ENCODE data around the gene MYO15B. TPM values are rescaled to one million over a fixed set of nuclear protein-coding genes. Genes with fewer than 3 reads are reported as not detected.

MYO15B gene
- polyA plus RNA-seq, 10 donors: 56.0 to 140 (median 100) TPM

DNA sequence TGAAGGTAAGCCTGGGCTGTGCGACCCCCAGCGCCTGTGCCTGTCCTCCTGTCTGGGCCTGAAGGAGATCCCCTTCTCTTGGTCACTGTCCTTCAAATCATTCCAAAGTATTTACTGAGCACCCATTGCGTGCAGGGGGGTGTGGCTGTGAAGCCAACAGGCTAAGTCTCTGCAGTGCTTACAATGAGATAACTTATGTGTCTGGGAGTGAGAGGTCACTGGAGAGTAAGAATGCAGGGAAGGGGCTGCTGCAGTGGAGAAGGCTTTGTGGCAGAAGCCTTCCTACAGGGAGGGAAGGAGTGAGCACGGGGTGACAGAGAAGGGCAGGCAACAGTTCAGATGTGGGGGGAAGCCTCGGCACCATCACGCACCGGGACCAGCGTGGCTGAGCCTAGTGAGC, 34.5 kb downstream of the MYO15B start:
- no peak for DNase-seq

DNA sequence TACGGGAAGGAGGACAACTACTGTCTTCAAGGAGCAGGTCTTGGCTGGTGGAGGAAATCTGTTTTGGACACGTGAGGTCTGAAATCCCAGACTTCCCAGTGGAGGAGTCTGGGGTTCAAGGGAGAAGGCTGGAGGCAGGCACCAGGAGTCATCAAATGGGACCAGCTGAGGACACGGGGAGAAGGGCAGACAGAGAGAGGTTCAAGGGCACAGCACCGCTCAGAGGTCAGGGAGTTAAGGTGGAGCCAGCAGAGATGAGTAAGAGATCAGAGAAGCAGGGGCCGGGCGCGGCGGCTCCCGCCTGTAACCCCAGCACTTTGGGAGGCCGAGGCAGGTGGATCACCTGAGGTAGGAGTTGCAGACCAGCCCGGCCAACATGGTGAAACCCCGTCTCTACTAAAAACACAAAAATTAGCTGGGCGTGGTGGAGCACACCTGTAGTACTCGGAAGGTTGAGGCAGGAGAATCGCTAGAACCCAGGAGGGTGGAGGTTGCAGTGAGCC, 35.2 kb downstream of the MYO15B start:
- no peak for DNase-seq

DNA sequence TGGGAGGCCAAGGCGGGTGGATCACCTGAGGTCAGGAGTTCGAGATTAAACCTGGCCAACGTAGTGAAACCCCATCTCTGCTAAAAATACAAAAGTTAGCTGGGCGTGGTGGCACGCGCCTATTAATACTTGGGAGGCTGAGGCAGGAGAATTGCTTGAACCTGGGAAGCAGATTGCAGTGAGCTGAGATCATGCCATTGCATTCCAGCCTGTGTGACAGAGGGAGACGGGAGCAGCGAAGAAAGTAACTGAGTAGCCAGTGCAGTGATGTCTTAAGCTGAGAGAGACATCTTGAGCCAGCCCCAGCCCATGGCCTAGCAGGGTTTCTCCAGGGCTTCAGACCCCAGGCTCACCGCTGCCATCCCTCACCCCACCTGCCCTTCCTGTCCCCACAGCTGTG, 35.8 kb downstream of the MYO15B start:
- no peak for DNase-seq

DNA sequence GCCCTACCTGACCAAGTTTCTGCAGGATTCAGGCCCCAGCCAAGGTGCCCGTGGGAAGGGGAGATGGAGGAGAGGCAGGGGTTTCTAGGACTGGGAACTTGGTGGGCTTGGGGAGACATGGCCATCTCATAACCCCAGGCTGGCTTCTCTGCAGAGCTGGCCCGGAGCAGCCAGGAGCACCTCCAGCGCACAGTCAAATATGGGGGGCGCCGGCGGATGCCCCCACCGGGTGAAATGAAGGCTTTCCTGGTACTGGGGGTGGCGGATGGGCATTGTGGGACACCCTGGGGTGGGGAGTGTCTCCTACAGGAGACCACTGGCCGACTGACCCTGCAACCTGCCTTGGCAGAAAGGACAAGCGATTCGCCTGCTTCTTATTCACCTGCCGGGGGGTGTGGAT, 36.4 kb downstream of the MYO15B start:
- DNase-seq: no peak

DNA sequence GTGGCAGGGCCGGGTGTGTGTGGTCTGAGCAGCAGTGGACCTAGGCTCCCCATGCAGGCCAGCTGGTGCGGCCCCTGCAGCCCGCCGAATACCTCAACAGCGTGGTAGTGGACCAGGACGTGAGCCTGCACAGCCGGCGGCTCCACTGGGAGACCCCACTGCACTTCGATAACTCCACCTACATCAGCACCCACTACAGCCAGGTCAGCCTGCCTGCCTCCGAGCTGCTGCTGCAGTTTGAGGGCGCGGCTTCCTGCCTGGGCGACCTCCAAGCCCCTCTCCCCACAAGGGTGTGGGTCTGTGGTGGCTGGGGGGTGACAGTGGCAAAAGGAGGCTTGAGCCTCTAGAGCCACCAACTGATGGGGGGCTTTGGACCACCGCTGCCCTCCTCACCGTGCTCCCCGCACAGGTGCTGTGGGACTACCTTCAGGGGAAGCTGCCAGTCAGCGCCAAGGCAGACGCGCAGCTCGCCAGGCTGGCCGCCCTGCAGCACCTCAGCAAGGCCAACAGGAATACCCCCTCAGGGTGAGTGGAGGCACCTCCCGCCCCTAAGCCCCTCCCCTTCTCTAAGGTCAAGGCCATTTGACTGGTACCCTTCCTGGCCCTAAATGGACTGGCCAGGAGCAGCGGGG, 37.2 kb downstream of the MYO15B start:
- no peak for DNase-seq

DNA sequence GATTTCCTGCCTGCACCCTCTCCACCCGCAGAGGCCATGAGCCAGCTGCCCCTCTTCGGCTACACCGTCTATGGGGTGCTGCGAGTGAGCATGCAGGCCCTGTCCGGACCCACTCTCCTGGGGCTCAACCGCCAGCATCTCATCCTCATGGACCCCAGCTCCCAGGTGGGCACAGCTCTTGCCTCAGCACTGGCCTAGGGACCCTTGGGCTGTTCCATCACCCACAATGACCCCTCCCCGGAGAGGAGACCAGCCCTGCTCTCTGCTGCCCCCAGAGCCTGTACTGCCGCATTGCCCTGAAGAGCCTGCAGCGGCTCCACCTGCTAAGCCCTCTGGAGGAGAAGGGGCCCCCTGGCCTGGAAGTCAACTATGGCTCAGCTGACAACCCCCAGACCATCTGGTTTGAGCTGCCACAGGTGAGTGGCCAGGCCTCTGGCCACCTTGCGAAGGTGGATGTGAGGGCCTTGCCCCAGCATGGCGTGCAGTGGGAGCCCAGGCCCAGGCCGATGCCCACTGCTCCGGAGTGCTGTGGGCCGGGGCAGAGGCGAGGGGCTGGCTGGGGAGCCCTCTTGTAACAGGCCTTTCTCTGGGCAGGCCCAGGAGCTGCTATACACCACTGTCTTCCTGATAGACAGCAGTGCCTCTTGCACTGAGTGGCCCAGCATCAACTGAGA, 38.4 kb downstream of the MYO15B start:
- peak in 1 of 3 donors; percentile 52 for DNase-seq

DNA sequence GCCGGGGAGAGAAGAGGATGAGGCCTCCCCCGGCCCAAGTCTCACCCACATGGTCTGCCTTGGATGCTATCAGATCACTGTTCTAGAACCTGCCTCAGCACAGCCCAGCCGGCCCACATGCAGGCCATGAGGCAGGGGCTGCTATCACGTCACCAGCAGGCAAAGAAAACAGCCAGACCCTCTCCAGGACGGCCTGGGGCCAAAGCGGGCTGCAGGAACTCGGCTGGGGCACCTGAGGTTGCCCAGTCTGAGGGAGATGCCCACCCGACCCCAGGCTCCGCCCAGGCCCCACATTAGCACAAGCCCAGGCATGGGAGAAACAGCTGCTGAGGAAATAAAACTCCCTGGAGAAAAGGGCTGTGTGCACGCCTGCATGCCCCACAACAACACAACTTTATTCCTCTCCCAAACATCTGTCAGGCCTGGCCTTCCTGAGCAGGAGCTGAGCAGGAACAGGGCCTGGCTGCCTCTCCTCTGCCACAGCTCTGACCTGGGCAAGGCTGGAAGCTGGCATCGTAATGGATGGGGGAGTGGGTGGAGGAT, 39.0 kb downstream of the MYO15B start:
- no peak for DNase-seq

DNA sequence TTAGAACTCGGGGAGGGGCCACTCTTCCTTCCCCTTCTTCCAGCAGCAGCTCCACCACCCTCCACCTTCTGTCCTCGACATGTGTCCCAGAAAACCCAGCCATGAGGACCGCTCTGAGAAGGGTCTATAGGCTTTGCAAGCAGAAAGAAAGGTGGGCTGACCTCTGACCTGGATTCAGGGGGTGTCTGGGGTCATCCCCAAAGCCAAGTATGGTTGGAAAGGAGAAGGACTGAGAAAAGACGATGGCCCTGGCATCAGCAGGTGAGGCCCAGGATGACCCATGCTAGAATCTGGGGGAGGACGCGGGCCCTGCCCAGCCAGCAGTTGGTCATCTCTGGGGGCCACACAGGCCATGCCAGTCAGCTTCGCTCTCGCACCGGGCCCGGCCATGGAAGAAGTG, 39.5 kb downstream of the MYO15B start:
- no peak for DNase-seq

DNA sequence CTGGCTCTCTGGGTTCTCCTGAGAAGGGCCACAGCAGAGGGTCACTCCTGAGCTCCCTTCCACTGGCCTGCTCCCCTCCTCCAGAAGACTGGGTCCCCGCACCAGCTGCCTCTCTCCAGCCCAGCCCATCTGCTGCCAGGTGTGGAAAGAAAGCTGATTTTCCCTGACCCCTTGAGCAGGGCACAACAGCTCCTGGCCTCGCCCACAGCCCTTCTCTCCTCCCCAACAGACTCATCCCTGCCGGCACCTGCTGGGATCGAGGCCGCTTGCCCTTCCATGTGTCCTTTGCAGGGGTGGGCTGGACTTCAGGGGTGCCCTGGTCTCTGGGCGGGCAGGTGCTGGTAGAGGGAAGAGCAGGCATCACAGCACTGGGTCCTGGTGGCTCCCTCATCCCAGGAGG, 40.8 kb downstream of the MYO15B start:
- no peak for DNase-seq

DNA sequence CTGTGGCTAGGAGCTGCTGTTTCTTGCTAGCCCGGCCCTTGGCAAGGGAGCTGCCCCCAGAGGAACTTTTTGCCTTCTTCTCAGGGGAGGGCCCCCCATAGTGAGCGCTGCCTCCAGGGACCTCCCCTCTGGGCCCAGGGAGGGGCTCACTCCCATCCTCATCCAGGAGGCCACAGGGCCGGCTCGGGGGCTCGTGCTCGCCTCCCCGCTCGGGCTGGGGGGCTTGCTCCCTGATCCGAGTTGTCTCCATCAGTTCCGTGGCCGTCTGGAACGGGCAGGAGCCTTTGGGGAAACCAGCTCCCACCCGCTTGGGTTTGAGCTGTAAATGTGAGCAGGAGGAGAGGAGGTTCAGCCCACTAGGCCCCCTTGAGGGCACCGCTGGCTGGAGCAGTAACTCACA, 41.6 kb downstream of the MYO15B start:
- no peak for DNase-seq

DNA sequence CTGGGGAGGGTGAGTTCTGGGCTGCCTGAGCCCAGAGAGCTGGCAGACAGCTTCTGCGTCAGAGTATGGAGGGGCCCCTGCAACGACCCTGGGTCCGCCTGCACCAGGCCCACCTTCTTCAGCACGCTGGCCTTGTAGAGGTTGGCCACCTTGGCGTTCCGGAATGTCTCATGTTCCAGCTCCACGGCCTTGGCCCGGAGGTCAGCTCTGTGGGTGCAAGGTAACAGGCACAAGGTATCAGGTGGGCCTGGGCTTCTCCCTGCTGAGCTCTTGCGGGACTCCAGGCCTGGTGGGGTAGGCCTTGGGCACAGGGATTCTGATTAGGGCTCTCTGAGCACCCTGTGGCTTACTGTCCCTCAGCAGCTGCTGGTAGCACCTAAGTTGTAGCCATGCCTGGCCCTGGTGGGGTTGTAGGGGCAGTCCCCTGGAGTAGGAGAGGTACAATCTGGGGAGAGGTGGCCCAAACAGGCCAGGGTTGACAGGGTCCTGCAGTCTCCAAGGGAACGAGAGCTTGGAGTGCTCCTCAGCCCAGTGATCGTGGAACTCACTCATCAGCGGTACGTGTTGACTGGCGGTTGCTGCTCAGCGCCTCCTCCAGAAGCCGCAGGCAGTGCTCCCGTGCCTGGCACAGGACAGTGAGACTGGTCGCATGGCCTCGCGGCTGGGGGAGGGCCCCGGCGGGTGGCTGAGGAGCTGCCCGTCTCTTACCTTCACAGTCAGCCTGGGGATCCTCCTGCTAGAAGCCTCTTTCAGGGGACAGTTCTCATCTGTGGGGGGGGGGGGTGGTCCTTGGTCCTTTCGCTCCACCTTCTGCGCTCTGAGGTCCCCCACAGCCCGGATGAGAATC, 42.7 kb downstream of the MYO15B start:
- DNase-seq: no peak

DNA sequence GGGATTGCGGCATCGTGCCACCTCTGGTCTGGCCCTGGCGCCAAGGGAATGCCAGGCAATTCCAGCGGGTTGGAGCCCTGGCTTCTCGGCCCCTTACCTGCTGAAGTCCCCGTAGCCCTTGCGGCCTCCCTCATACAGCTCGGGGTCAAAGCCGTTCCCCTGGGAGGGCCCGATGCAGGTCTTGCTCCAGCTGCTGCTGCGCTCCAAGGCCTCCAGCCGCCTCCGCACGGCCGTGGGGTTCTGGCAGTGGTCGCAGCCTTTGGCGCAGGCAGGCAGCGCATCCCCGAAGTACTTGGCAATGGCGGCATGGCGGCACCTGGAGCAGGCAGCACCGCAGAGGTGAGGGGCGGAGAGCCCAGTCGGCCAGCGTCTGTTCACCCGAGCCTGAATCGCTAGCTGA, 43.8 kb downstream of the MYO15B start:
- DNase-seq: no peak

DNA sequence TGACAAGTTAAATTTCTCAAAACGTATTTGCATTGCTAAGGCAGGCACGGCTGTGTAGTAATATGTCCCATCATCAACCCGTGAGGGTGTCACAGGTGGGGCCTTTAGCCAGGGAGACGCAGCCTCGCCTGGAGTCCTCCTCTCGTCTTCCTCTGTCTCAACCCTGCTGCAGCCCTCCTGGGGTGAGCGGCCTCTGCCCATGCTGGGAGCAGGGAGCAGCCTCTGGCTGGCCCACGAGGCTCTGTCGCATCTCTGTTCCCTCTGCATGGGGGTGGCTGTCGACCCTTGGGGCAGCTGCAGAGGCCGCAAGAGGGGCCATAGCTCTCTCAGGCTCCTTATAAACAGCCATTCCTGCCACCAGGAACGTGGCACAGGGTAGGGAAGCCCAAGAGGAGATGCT, 44.8 kb downstream of the MYO15B start:
- DNase-seq: no peak

DNA sequence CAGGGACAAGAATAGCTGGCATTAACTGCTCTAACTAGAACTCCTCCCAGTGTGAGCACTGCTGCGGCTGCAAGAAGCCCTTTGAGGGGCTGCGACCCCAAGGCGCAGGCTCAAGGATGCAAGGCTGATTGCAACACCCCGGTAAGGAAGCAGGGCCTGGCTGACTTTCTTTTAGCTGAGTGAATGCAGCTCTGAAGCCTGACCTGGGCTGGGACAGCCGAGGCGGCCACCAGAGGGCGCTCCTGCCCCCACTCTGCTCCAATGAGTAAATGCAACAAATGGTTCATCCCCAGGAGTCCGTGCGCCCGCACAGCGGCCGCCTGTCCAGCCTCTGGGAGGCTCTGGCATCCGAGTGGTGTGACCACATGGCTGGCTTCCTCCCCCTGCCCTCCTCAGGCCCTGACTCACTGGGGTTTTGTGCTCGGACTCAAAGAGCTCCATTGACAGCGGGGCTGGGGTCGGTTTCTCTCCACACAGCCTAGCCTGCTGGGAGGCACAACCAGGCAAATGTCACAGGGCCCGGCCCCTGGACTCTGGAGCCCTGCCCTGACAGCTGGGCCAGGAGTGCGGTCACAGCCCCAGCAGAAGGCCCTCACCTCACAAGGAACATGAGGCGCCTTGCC, 45.4 kb downstream of the MYO15B start, which contains the start of gene SMIM5:
TSS of gene SMIM5 (plus strand) at position 572 of the 623 bp plus-strand sequence. CDS start 6,768 bp downstream, outside the sequence.
- DNase-seq: peak; percentile 73 to 93 (median 88)

DNA sequence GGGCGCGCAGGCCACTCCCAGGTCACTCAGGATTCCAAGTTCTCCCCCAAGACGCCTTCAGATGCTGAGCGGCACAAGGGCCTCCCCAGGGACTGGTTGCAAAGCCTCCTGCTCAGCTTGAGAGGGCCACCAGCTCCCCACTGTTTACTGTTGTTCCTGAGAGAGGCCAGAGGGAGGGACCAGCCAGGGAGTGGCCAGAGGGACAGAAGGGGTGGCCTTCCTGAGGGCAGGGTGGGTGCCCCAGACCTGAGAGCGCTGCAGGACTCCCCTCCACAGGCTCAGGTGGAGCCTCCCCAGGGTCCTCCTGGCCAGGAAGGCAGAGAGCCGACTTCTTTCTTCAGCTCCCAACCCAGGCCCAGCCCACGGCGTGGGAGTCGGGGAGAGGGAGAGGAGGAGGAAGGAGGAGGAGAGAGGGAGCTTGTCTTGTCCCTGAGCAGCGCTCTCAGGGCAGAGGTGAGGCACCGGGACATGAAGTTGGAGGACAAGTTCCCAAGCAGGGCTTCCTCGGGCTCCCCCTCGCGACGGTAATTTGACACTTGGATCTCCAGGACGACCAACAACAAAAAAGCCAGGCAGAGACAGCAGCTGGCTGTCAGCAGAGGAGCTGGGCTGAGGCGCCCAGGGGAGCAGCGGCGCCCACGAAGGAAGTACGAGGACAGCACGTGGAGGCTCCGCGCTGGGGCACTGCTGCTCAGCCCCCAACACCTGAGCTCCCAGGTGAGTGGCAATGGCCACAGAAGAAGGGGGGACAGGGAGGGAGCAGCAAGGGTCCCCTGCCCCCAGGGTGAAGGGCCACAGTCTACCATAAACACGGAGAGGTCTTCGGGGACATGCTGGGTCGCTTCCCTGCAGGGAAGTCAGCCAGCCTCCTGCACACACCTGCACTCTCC, 46.1 kb downstream of the MYO15B start:
- DNase-seq: peak; percentile 93 to 97 (median 94)

DNA sequence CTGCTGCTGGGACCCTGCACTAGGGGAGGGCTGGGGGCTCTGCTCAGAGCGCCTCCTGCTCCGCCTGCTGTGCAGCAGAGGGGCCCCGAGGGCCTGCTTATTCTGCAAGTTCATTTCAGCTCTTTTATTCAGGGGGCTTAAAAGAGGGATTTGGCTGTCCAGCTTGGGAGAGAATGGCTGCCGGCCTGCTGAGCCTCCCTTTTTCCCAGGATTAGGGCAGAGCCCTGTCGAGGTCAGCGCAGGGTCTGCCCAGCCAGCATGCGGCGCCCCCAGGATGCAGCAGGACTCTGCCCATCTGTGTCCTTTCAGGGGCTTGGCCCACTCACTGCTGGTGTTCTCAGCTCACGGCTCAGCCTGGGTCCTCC, 46.8 kb downstream of the MYO15B start:
- no peak for DNase-seq

DNA sequence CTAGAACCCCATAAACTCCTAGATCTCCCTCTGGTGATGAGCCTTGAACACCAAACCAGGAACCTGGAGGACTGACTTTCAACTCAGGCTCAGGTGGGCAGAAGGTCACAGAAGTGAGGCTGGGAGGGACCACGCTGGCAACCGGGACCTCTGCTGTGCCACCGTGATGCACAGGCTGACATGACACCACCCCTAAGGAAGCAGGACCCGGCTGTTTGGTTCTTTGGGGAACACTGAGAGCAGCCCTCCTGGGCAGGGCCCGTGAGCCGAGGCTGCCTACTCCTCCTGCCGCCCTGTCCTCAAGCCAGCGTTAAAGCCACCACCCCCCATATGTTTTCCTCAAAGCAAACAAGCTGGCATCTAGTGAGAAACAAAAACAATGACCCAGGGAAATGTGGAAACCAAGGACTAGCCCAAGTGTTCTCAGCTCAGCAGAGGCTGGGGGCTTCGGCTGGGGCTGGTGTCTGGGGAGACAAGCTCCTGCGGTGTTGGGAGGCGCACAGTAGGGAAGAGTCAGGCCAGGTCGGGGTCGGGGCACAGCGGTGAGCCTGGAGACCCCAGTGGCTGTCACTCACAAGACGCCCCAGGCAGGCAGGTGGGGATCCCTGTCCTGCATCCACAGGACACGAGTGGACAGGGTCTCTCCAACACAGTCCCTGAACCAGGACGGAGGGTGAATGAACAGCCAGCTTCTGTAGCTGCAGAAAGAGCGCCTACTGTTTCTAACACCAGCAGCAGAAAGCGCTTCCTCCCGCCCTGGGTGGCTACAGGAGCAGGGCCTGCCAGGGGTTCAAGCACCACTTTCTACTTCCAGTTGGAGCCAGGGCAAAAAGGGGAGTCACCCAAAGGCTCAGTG, 47.4 kb downstream of the MYO15B start:
- no peak for DNase-seq

DNA sequence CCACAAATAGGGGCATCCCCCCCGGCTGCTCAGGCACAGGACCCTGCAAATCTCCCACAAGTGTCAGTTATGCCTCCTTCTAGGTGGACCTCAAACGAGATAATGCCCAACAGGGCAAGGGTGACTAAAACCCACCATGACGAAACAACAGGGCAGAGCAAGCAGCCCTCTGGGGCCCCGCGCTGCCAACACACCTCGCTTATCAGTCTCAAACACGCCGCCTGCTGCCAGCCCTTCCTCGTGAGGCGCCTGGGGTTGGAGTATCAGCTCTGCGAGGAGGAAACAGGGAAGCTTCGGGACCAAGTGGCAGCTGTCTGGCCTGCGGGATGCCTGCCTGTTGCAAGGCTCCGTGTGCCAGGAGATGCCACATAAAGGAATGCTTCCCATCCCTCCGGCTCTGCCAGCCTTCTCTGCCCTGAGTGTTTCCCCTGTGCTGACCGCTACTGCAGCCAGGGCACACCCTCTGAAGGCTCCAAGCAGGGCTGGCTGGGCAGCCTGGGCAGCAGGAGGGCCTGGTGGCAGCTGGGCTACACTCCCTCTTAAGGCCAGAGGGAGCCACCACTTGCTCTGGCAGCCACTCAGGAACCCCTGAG, 48.1 kb downstream of the MYO15B start:
- peak in 2 of 3 donors; percentile 22 to 31 for DNase-seq

All from muscle of back (tissue), 11 donors.